ENCODE measurements around the gene ASMT.

Gene ASMT

GRCh38 chrX:1601768-1602085 lies 13.1 kb upstream of the ASMT start:
- H3K9ac ChIP-seq (ENCODE audit: low read length) = no peak overlapping the region
- H3K4me3 ChIP-seq (ENCODE audit: insufficient read depth, low read length, poor library complexity, severe bottlenecking) = no peak overlapping the region
- no peak overlapping the region for H2AFZ ChIP-seq (ENCODE audit: low read depth, low read length, severe bottlenecking)
- no peaks in the 10 kb centered on the region for H4K20me1 ChIP-seq (ENCODE audit: low read depth, low read length)
- TF ChIP-seq CTCF (IDR thresholded peaks at IDR 0.05; ENCODE audit: insufficient read depth, low read length, poor library complexity, severe bottlenecking) (no peak), EZH2phosphoT487 (conservative IDR thresholded peaks at IDR 0.05; ENCODE audit: low read length) (no peak)
- H3K4me2 ChIP-seq (ENCODE audit: low read depth, low read length, poor library complexity, severe bottlenecking) = no peak overlapping the region
- no peaks in the 10 kb centered on the region for H3F3A ChIP-seq (ENCODE audit: insufficient read depth)
- no peaks in the 10 kb centered on the region for H3K36me3 ChIP-seq (ENCODE audit: low read length)
- H3K9me3 ChIP-seq (ENCODE audit: insufficient read depth, low read length) = no peaks in the 10 kb centered on the region
- no peaks in the 10 kb centered on the region for H3K27me3 ChIP-seq (ENCODE audit: low read length)
- H3K79me2 ChIP-seq (ENCODE audit: insufficient read depth, low read length) = no peaks in the 10 kb centered on the region
- no peak overlapping the region for H3K27ac ChIP-seq (ENCODE audit: low read depth, low read length)
- no peaks in the 10 kb centered on the region for H3K9me2 ChIP-seq (replicated peaks; ENCODE audit: insufficient read depth, low read length)

GRCh38 chrX:1602299-1602698 lies 12.6 kb upstream of the ASMT start:
- Histone ChIP-seq H3K36me3 (ENCODE audit: low read length) (no peaks in the 10 kb centered on the region), H3K9me3 (ENCODE audit: insufficient read depth, low read length) (no peaks in the 10 kb centered on the region), H3K79me2 (ENCODE audit: insufficient read depth, low read length) (no peaks in the 10 kb centered on the region), H3K9ac (ENCODE audit: low read length) (no peak overlapping the region), H3F3A (ENCODE audit: insufficient read depth) (no peaks in the 10 kb centered on the region), H2AFZ (ENCODE audit: low read depth, low read length, severe bottlenecking) (no peak overlapping the region), H3K27ac (ENCODE audit: low read depth, low read length) (no peak overlapping the region), H3K4me3 (ENCODE audit: insufficient read depth, low read length, poor library complexity, severe bottlenecking) (no peak overlapping the region), H3K27me3 (ENCODE audit: low read length) (no peaks in the 10 kb centered on the region), H4K20me1 (ENCODE audit: low read depth, low read length) (no peaks in the 10 kb centered on the region), H3K9me2 (replicated peaks; ENCODE audit: insufficient read depth, low read length) (no peaks in the 10 kb centered on the region), H3K4me2 (ENCODE audit: low read depth, low read length, poor library complexity, severe bottlenecking) (no peak overlapping the region)
- TF ChIP-seq EZH2phosphoT487 (conservative IDR thresholded peaks at IDR 0.05; ENCODE audit: low read length) (no peak), CTCF (IDR thresholded peaks at IDR 0.05; ENCODE audit: insufficient read depth, low read length, poor library complexity, severe bottlenecking) (no peak)

- H3K36me3 ChIP-seq (ENCODE audit: low read length) = no peaks in the 10 kb centered on the region
- H2AFZ ChIP-seq (ENCODE audit: low read depth, low read length, severe bottlenecking) = no peak overlapping the region
- H3K9me3 ChIP-seq (ENCODE audit: insufficient read depth, low read length) = no peaks in the 10 kb centered on the region
Measured at GRCh38 chrX:1606496-1606895, 8.4 kb upstream of the ASMT start.

More at GRCh38 chrX:1606496-1606895, 8.4 kb upstream of the ASMT start:
- Histone ChIP-seq H3K27ac (ENCODE audit: low read depth, low read length) (no peak overlapping the region), H3K79me2 (ENCODE audit: insufficient read depth, low read length) (no peaks in the 10 kb centered on the region), H3K27me3 (ENCODE audit: low read length) (no peaks in the 10 kb centered on the region), H3K4me2 (ENCODE audit: low read depth, low read length, poor library complexity, severe bottlenecking) (no peak overlapping the region), H3F3A (ENCODE audit: insufficient read depth) (no peaks in the 10 kb centered on the region), H4K20me1 (ENCODE audit: low read depth, low read length) (no peaks in the 10 kb centered on the region), H3K9ac (ENCODE audit: low read length) (no peak overlapping the region), H3K9me2 (replicated peaks; ENCODE audit: insufficient read depth, low read length) (no peaks in the 10 kb centered on the region), H3K4me3 (ENCODE audit: insufficient read depth, low read length, poor library complexity, severe bottlenecking) (no peak overlapping the region)
- no peak for TF ChIP-seq CTCF (IDR thresholded peaks at IDR 0.05; ENCODE audit: insufficient read depth, low read length, poor library complexity, severe bottlenecking)
- no peak for TF ChIP-seq EZH2phosphoT487 (conservative IDR thresholded peaks at IDR 0.05; ENCODE audit: low read length)
